ENCODE data around the gene RNF2.
"Not testable (repeated sequence)": the region's sequence is repeated elsewhere in the genome, so short reads cannot be mapped to it uniquely, and the experiment has no call there.

The RNF2 gene

GRCh38 chr1:185044981-185045813, at the start of gene RNF2:
Gene RNF2, plus strand, starts transcription at chr1:185045558. Its CDS starts 41,996 bp downstream, at chr1:185087554.
- DNase-seq (ENCODE audit: low read depth in 2 of 2), result peak; percentile 55 to 65

- DNase-seq (ENCODE audit: low read depth in 2 of 2), result not testable (repeated sequence)
Measured at GRCh38 chr1:184999974-185000373, 45.4 kb upstream of the RNF2 start.

DNA sequence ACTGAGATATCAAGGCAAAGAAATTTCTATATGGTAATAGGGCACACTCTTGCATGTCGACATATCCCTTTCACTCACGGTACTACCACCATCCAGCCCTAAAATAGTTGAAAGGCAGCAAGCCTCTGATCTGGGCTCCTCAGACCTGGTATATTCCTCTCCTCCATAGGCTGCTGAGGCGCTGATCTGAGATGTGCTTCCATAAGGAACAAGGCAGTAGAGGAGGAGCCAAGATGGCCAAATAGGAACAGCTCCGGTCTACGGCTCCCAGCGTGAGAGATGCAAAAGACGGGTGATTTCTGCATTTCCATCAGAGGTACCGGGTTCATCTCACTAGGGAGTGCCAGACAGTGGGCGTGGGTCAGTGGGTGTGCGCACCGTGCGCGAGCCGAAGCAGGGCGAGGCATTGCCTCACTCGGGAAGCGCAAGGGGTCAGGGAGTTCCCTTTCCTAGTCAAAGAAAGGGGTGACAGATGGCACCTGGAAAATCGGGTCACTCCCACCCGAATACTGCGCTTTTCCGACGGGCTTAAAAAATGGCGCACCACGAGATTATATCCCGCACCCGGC, 44.0 kb upstream of the RNF2 start:
- not testable (repeated sequence) for DNase-seq (ENCODE audit: low read depth in 2 of 2)

- DNase-seq (ENCODE audit: low read depth in 2 of 2), result no peak
Measured at GRCh38 chr1:185008838-185009237, 36.5 kb upstream of the RNF2 start.

- no peak for DNase-seq (ENCODE audit: low read depth in 2 of 2)
Measured at GRCh38 chr1:185010361-185010760, 35.0 kb upstream of the RNF2 start.

GRCh38 chr1:185014941-185015340, 30.4 kb upstream of the RNF2 start:
- no peak for DNase-seq (ENCODE audit: low read depth in 2 of 2)

- DNase-seq (ENCODE audit: low read depth in 2 of 2), result no peak
Measured at GRCh38 chr1:185015631-185016030, 29.7 kb upstream of the RNF2 start.

GRCh38 chr1:185016880-185017279, 28.5 kb upstream of the RNF2 start:
- DNase-seq (ENCODE audit: low read depth in 2 of 2), result no peak

DNA sequence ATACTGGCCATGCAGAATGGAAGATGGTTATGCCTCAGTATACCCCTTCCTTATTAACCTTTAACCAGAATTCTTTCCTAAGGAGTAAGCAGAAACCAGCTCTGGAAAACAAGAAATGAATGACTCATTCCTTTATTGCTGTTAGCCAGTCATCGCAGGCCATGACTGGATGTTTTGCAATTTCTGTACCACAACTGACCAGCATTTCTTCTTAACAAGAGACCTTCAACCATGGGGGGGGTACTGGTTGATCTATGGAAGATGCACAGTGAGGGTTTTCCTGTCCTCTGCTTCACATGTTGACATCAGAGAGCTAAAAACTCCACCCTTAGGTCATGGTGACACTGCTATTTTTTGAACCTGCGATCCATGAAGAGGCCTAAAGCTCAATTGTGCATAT, 28.0 kb upstream of the RNF2 start:
- no peak for DNase-seq (ENCODE audit: low read depth in 2 of 2)

- no peak for DNase-seq (ENCODE audit: low read depth in 2 of 2)
Measured at GRCh38 chr1:185017966-185018365, 27.4 kb upstream of the RNF2 start.

- no peak for DNase-seq (ENCODE audit: low read depth in 2 of 2)
Measured at GRCh38 chr1:185027252-185027882, 18.0 kb upstream of the RNF2 start.

- no peak for DNase-seq (ENCODE audit: low read depth in 2 of 2)
Measured at GRCh38 chr1:185033686-185034085, 11.7 kb upstream of the RNF2 start.

DNA sequence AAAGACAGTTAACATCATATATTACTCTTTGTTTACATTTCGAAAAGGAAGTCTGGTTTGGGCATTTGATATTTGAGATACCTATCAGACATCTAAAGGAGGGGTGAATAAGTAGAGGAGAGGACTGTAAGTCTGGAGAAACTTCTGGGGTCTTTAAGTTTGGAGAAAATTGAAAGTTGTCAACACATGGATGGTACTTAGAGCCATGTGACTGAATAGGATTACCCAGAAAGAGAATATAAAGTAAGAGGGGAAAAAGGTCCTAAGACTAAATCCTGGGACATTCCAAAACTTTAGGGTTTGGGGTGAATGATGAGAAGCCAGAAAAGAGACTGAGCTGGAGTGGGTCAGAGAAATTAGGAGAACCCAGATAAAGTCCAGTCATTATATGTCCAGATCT, 10.1 kb upstream of the RNF2 start:
- DNase-seq (ENCODE audit: low read depth in 2 of 2), result no peak

DNA sequence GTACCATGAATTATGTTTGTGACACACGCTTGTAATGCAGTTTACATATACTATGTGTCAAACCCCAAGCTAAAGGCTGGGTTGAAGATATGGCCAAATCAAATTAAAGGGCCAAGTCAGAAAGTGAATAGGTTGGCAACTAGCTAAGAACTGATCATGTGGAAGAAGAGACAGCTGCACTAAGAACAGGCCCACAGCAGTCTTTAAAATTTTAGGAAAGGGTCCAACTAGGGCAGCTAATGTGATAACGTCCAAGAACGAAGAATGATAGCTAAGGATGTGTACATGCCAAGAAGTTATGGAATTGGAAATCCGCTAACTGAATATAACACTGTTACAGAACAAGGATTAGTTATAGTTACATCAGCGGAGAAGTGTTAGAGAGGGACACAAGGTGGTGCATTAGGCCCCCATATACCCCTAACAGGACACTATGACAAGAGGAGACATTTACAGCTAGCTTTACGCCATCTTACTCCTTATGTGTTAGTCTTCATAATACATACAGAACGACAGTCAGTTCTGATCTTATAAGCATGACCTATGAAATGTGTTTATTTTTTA, 6.5 kb upstream of the RNF2 start:
- no peak for DNase-seq (ENCODE audit: low read depth in 2 of 2)

GRCh38 chr1:185039726-185040407, 5.5 kb upstream of the RNF2 start:
- no peak for DNase-seq (ENCODE audit: low read depth in 2 of 2)

DNA sequence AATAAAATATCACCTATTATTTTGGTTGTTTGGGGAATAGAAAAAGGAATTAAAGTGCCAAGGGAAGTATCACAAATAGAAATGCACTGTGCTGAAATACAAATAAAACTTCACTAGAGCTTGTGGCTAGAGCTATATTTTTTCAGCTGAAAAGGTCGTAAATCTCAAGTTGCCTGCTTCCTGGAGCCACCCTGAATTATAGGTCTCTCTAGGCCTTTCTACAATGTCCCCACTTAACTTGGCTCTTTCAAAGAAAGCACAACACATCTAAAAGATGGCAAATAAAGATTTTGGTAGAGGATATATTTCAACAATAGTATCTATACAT, 5.0 kb upstream of the RNF2 start:
- DNase-seq (ENCODE audit: low read depth in 2 of 2), result no peak

DNA sequence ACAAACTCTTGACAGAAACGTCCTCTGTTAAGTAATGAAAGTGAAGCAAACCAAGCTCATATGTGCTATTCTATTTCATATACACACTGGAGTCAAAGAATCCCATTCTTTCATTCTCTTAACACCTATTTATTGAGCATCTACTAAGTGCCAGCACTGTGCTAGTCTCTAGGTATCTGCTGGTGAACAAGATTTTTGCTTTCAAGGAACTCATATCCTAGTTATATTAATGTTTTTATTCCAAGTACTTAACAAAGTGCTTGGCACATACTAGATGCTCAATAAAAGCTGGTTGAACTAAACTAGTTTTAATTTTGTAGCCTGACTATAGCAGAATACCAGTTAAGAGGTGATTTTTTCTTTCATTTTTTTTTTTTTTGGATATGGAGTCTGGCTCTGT, 3.6 kb upstream of the RNF2 start:
- no peak for DNase-seq (ENCODE audit: low read depth in 2 of 2)

GRCh38 chr1:185042737-185043136, 2.6 kb upstream of the RNF2 start:
- DNase-seq (ENCODE audit: low read depth in 2 of 2), result no peak

DNA sequence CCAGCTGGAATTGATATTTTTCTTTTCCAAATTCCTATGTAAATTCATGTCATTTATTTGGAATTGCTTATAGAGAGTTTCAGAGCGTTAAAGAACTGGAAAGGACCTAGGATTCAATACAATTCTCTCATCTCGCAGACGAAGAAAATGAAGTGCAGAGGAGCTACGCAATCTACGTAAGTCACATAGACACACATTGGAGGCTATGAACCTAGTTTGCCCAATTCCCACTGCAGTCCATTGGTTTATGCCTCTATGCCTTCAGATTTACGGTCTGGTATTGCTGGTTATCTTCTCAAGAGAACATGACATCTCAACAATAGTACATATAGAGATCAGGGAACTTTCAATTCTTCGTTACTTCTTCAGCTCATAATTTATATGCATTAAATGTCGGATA, 971 bp upstream of the RNF2 start:
- DNase-seq (ENCODE audit: low read depth in 2 of 2), result no peak

DNA sequence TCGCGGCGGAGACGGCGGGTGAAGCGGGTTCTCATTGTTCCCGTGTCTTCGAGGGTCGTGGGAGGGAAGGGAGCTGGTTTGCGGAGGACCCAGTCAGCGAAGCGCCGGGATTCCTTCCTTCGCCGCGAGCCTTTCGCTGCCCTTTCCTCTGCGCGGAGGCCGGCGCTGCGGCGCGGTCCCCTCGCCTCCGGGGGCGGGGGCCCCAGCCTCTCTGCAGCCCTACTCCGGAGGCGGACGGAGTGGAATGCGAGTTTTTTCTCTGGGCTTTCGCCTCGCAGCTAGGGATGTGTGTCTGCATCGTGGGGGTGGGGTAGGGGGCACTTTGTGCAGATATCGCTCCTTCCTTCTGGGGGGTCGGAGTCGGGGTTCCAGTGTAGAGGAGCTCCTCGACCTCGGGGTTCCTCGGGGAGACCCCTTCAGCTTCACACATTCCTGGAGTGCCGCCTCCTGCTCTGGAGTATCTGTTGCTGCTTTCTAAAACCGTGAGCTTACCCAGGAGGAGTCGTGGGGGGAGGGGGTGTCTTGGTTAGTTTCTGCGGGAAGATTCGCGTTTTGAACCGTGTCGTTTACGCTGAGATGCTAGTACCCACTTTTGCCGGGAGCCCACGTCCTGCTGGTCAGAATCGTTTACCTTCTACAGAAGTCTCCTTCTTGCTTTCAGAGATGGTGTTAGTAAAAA, 595 bp downstream of the RNF2 start:
- no peak for DNase-seq (ENCODE audit: low read depth in 2 of 2)

GRCh38 chr1:185046668-185047067, 1.3 kb downstream of the RNF2 start:
- DNase-seq (ENCODE audit: low read depth in 2 of 2), result no peak

GRCh38 chr1:185049670-185050069, 4.3 kb downstream of the RNF2 start:
- DNase-seq (ENCODE audit: low read depth in 2 of 2), result no peak

Measured in activated CD8-positive, alpha-beta memory T cell treated with anti-CD3 and anti-CD28 coated beads for 4 hours (primary cell).